HepG2 (cell line): Measurements from ENCODE around the gene TFEC. TPM values are rescaled to one million over a fixed set of nuclear protein-coding genes. Genes with fewer than 3 reads are reported as not detected.

Experiments
- ATAC-seq: fragments of 200-7000 bp; cut with Tn5 transposase; 3 replicates; pipeline ENCODE4 v1.9.1; 2020; ENCODE audit warnings: mild to moderate bottlenecking, moderate library complexity
- BruUV-seq: library from RNA; stranded (reverse); fragments of 400-500 nt; replicated peaks from 2 replicates; lab custom pipeline; 2021; lab: Mats Ljungman, UMichigan
- CTCF ChIA-PET: fragments of 300-600 bp; formaldehyde crosslinking; extraction: SDS; loops from one replicate; lab custom pipeline; 2021; ENCODE audit warnings: low total read pairs, inconsistent platforms, low intra/inter-chr PET ratio; lab: Yijun Ruan, JAX
- POLR2A ChIA-PET: fragments of 350-600 bp; sonication (Branson Sonifier 250); formaldehyde crosslinking; loops from one replicate; lab custom pipeline; 2020; ENCODE audit warnings: antibody characterized with exemption, inconsistent platforms; lab: Yijun Ruan, JAX
- DNase-seq: peaks from one replicate; pipeline ENCODE4 v3.0.0-alpha.2; 2015; ENCODE audit warnings: low spot score
- FAIRE-seq: peaks from 3 replicates; lab custom pipeline; 2011; peaks lifted over from hg19 to GRCh38; lab: Jason Lieb, UNC
- H2AFZ ChIP-seq: one replicate; pipeline ENCODE4 v1.6.1; 2011; ENCODE audit warnings: low read length, inconsistent platforms
- H3K27ac ChIP-seq: fragments of 300-600 bp; 3 replicates; pipeline ENCODE4 v1.8.0; 2011; ENCODE audit warnings: mixed run types, mild to moderate bottlenecking, mixed read lengths, low read length, inconsistent platforms; ENCODE audit not compliant: insufficient read depth; ENCODE audit errors: extremely low read length
- H3K27me3 ChIP-seq, 2 experiments: fragments of 200-600 bp in 1 of 2; 2 replicates in 1 of 2; 3 replicates in 1 of 2; pipeline versions ENCODE4 v1.6.0 to v1.8.0; 2011; ENCODE audit warnings: low read length in 2 of 2, mild to moderate bottlenecking in 2 of 2, moderate library complexity in 2 of 2, inconsistent platforms in 1 of 2; ENCODE audit not compliant: insufficient read depth in 2 of 2, control insufficient read depth in 1 of 2
- H3K36me3 ChIP-seq, 2 experiments: fragments of 200-600 bp in 1 of 2; replicated peaks in 1 of 2; 2 replicates in 1 of 2; 3 replicates in 1 of 2; pipeline versions ENCODE4 v1.5.1 to v1.8.0; 2011; ENCODE audit warnings: low read length in 2 of 2, inconsistent platforms in 1 of 2; ENCODE audit not compliant: insufficient read depth in 2 of 2, control insufficient read depth in 1 of 2
- H3K4me1 ChIP-seq: 2 replicates; pipeline ENCODE4 v1.5.1; 2012; ENCODE audit warnings: low read length, inconsistent platforms; ENCODE audit not compliant: insufficient read depth
- H3K4me2 ChIP-seq: 2 replicates; pipeline ENCODE4 v1.6.0; 2011; ENCODE audit warnings: low read depth, low read length, inconsistent platforms
- H3K4me3 ChIP-seq, 3 experiments: fragments of 200-600 bp in 1 of 3; sonication (generic), shearing (Covaris generic) in 1 of 3; replicated peaks in 1 of 3; 2 replicates each; pipeline ENCODE4 v1.5.1; 2011 to 2016; ENCODE audit warnings: low read length in 3 of 3, inconsistent platforms in 2 of 3, low read depth in 2 of 3, mild to moderate bottlenecking in 2 of 3, control low read depth in 1 of 3, mixed read lengths in 1 of 3; ENCODE audit not compliant: insufficient read depth in 1 of 3
- H3K79me2 ChIP-seq: one replicate; pipeline ENCODE4 v1.6.1; 2011; ENCODE audit warnings: low read length, inconsistent platforms; ENCODE audit not compliant: insufficient read depth
- H3K9ac ChIP-seq: 2 replicates; pipeline ENCODE4 v1.6.0; 2011; ENCODE audit warnings: mild to moderate bottlenecking, low read depth, low read length, inconsistent platforms; ENCODE audit not compliant: insufficient read depth
- H3K9me3 ChIP-seq: 2 replicates; pipeline ENCODE4 v1.5.1; 2012; ENCODE audit warnings: mild to moderate bottlenecking, low read length
- H4K20me1 ChIP-seq: 2 replicates; pipeline ENCODE4 v1.6.0; 2011; ENCODE audit warnings: inconsistent platforms, mild to moderate bottlenecking, low read length, moderate library complexity; ENCODE audit not compliant: insufficient read depth
- ATRX ChIP-seq: sonication (generic); formaldehyde crosslinking; IDR thresholded peaks from 2 replicates; pipeline ENCODE4 v1.4.0; 2020; ENCODE audit warnings: missing genetic modification reagents, borderline replicate concordance
- CHCHD3 ChIP-seq: sonication (generic); formaldehyde crosslinking; IDR thresholded peaks from 2 replicates; pipeline ENCODE4 v1.8.0; 2022; ENCODE audit warnings: mild to moderate bottlenecking, missing genetic modification reagents, moderate library complexity
- CREB1 ChIP-seq, 2 experiments: fragments of 450-650 bp in 1 of 2; IDR thresholded peaks; 2 replicates each; pipeline ENCODE4 v1.6.1; 2016 to 2017; ENCODE audit warnings: control low read depth in 1 of 2, mild to moderate bottlenecking in 1 of 2, missing compliant biosample characterization in 1 of 2, missing genetic modification characterization in 1 of 2
- CREB3 ChIP-seq: sonication (generic); formaldehyde crosslinking; IDR thresholded peaks from 2 replicates; pipeline ENCODE4 v1.5.0; 2020; ENCODE audit warnings: missing genetic modification reagents
- CREBL2 ChIP-seq: sonication (generic); formaldehyde crosslinking; IDR thresholded peaks from 2 replicates; pipeline ENCODE4 v1.8.1; 2023; ENCODE audit warnings: missing genetic modification reagents, mild to moderate bottlenecking, borderline replicate concordance
- CTCF ChIP-seq: sonication (generic); formaldehyde crosslinking; IDR thresholded peaks from 2 replicates; pipeline ENCODE4 v1.5.0; 2020; ENCODE audit warnings: mild to moderate bottlenecking, missing genetic modification reagents, moderate library complexity
- ELF3 ChIP-seq: IDR thresholded peaks from 2 replicates; pipeline ENCODE4 v1.6.1; 2016; ENCODE audit warnings: missing genetic modification reagents, missing compliant biosample characterization
- HNF4G ChIP-seq, 2 experiments: sonication (generic) in 1 of 2; formaldehyde crosslinking in 1 of 2; IDR thresholded peaks; 2 replicates each; pipeline versions ENCODE4 v1.4.0 to v1.6.1; 2011 to 2020; ENCODE audit warnings: borderline replicate concordance in 2 of 2, low read depth in 2 of 2, mild to moderate bottlenecking in 2 of 2, low read length in 1 of 2, missing genetic modification reagents in 1 of 2, moderate library complexity in 1 of 2
- NFYB ChIP-seq: sonication (generic); formaldehyde crosslinking; IDR thresholded peaks from 2 replicates; pipeline ENCODE4 v1.4.0; 2020; ENCODE audit warnings: missing genetic modification reagents
- SRSF1 ChIP-seq: fragments of 200-400 bp; formaldehyde crosslinking; optimal IDR thresholded peaks from 2 replicates; pipeline ENCODE3; 2017; ENCODE audit warnings: mild to moderate bottlenecking, low read depth, low read length, moderate library complexity
- THAP8 ChIP-seq: sonication (generic); formaldehyde crosslinking; IDR thresholded peaks from 2 replicates; pipeline ENCODE4 v1.5.1; 2020; ENCODE audit warnings: missing genetic modification reagents, mild to moderate bottlenecking, borderline replicate concordance
- ZFP36L2 ChIP-seq: sonication (generic); formaldehyde crosslinking; IDR thresholded peaks from 2 replicates; pipeline ENCODE4 v1.4.0; 2020; ENCODE audit warnings: missing genetic modification reagents
- ZNF230 ChIP-seq: sonication (generic); formaldehyde crosslinking; IDR thresholded peaks from 2 replicates; pipeline ENCODE4 v1.4.0; 2020; ENCODE audit warnings: mild to moderate bottlenecking, missing genetic modification reagents
- ZNF326 ChIP-seq: sonication (generic); formaldehyde crosslinking; IDR thresholded peaks from 2 replicates; pipeline ENCODE4 v1.4.0; 2020; ENCODE audit warnings: missing genetic modification reagents, borderline replicate concordance
- ZNF543 ChIP-seq: sonication (generic); formaldehyde crosslinking; IDR thresholded peaks from 2 replicates; pipeline ENCODE4 v1.4.0; 2020; ENCODE audit warnings: mild to moderate bottlenecking, missing genetic modification reagents
- WGBS: methylation state at CpG from one replicate; pipeline ENCODE4 v1.1.6; 2017; ENCODE audit warnings: low lambda C conversion rate; 5-methylcytosine and 5-hydroxymethylcytosine counted together
- in situ Hi-C: cut with HindIII; loops from 2 replicates; pipeline ENCODE4 v1.10.0; 2017; ENCODE audit warnings: low pct_unique_long_range_greater_than_20kb; ENCODE audit not compliant: extremely low pct_ligation_motif_present
- intact Hi-C: fragments of 100-400 bp; cut with micrococcal nuclease; formaldehyde crosslinking; loops from one replicate; pipeline ENCODE4 v1.10.0; 2022; ENCODE audit not compliant: unreplicated experiment
- polyA plus RNA-seq, 8 experiments: library from polyadenylated mRNA; depleted of rRNA in 3 of 8; stranded (reverse) in 7 of 8; unstranded in 1 of 8; fragments of >200 nt; fragmentation: Illumina TruSeq in 4 of 8; extraction: Trizol in 4 of 8; gene quantifications; 2 replicates each; pipeline versions ENCODE4 v1.2.1 to v1.2.3, GENCODE V29; 2011 to 2016; ENCODE audit warnings: low read depth in 4 of 8, missing spikeins in 1 of 8, mixed read lengths in 1 of 8; ENCODE audit not compliant: insufficient read depth in 1 of 8
- total RNA-seq, 5 experiments: library from RNA; depleted of rRNA; stranded (reverse); fragments of >200 nt; fragmentation: Illumina TruSeq; extraction: Trizol; gene quantifications; 2 replicates each; pipeline ENCODE4 v1.2.3, GENCODE V29; 2016; ENCODE audit warnings: low read depth in 1 of 5
- TF ChIP-seq, protein P1 (sequence below): fragments of 450-650 bp; IDR thresholded peaks from 2 replicates; pipeline ENCODE4 v1.6.1; 2017; ENCODE audit warnings: mild to moderate bottlenecking

Gene TFEC
- total and polyA plus RNA-seq, 2 of the 13 experiments (the other 11 are each of a cell fraction or from before 2014, with no cell fraction given), result not detected

- Histone ChIP-seq H4K20me1 (no peaks in the 10 kb centered on the region), H3K27ac (no peak overlapping the region), H3K9ac (no peak overlapping the region), H2AFZ (no peak overlapping the region), H3K27me3 (no peaks in the 10 kb centered on the region), H3K4me3 (no peak overlapping the region), H3K9me3 (no peaks in the 10 kb centered on the region), H3K4me1 (no peaks in the 10 kb centered on the region), H3K4me2 (no peak overlapping the region), H3K79me2 (no peaks in the 10 kb centered on the region), H3K36me3 (no peaks in the 10 kb centered on the region)
- ChIA-PET CTCF (no interaction called here), POLR2A (no interaction called here)
- intact Hi-C loops (no loop called here), in situ Hi-C loops (no loop called here)
- DNase-seq (no peak), ATAC-seq (no peak), FAIRE-seq (no peak)
- WGBS, result 0% methylated on average over 1 of the region's 1 CpG
- no TSS peak for BruUV-seq
- TF ChIP-seq ZNF543 (CRISPR knock-in tag) (no peak), NFYB (CRISPR knock-in tag) (no peak), CHCHD3 (CRISPR knock-in tag) (no peak), ZNF326 (no peak), ATRX (CRISPR knock-in tag) (no peak), ZNF230 (CRISPR knock-in tag) (no peak), THAP8 (CRISPR knock-in tag) (no peak), ELF3 (no peak), SRSF1 (no peak), HNF4G (IDR thresholded peaks at IDR 0.05; ENCODE audit: borderline replicate concordance, low read depth, low read length) (no peak), HNF4G (CRISPR knock-in tag; IDR thresholded peaks at IDR 0.05; ENCODE audit: borderline replicate concordance, low read depth) (no peak), CTCF (CRISPR knock-in tag) (no peak), CREB1 (IDR thresholded peaks at IDR 0.05) (no peak), CREB1 (CRISPR knock-in tag; IDR thresholded peaks at IDR 0.05) (no peak), ZFP36L2 (CRISPR knock-in tag) (no peak), CREB3 (CRISPR knock-in tag) (no peak), CREBL2 (CRISPR knock-in tag) (no peak)
- TF ChIP-seq, protein P1, sequence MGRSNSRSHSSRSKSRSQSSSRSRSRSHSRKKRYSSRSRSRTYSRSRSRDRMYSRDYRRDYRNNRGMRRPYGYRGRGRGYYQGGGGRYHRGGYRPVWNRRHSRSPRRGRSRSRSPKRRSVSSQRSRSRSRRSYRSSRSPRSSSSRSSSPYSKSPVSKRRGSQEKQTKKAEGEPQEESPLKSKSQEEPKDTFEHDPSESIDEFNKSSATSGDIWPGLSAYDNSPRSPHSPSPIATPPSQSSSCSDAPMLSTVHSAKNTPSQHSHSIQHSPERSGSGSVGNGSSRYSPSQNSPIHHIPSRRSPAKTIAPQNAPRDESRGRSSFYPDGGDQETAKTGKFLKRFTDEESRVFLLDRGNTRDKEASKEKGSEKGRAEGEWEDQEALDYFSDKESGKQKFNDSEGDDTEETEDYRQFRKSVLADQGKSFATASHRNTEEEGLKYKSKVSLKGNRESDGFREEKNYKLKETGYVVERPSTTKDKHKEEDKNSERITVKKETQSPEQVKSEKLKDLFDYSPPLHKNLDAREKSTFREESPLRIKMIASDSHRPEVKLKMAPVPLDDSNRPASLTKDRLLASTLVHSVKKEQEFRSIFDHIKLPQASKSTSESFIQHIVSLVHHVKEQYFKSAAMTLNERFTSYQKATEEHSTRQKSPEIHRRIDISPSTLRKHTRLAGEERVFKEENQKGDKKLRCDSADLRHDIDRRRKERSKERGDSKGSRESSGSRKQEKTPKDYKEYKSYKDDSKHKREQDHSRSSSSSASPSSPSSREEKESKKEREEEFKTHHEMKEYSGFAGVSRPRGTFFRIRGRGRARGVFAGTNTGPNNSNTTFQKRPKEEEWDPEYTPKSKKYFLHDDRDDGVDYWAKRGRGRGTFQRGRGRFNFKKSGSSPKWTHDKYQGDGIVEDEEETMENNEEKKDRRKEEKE, result no peak
These were observed 33.6 kb upstream of the TFEC start for GRCh38 chr7:116064179-116064578.
